ENCODE measurements around the gene SLC43A3. TPM values are rescaled to one million over a fixed set of nuclear protein-coding genes. Genes with fewer than 3 reads are reported as not detected.

The SLC43A3 gene
- total RNA-seq, 2 donors from 2014 or later: 23.1 to 30.0 TPM

GRCh38 chr11:57474803-57475115 lies 47.8 kb upstream of the SLC43A3 start:
- intact Hi-C loops (cut with DNase I): no loop called here
- H3K4me3 ChIP-seq: no peak overlapping the region
- H3K9me3 ChIP-seq: no peaks in the 10 kb centered on the region
- no peak overlapping the region for H3K27ac ChIP-seq
- H3K27me3 ChIP-seq: no peaks in the 10 kb centered on the region
- peaks cover 35% of the 10 kb centered on the region for H3K4me1 ChIP-seq
- TF ChIP-seq POLR2A (IDR thresholded peaks at IDR 0.05) (no peak), CTCF (IDR thresholded peaks at IDR 0.05) (no peak)
- H3K36me3 ChIP-seq (replicated peaks in 1 of 2; ENCODE audit: insufficient read depth in 1 of 2, low read depth in 2 of 2): no peaks in the 10 kb centered on the region
- WGBS, 2 donors: 51 to 83% methylated on average over 4 to 5 of the region's 5 CpGs
- DNase-seq (no peak), ATAC-seq (no peak)

- no peaks in the 10 kb centered on the region for H3K27me3 ChIP-seq
- H3K4me1 ChIP-seq: peaks cover 35% of the 10 kb centered on the region
- H3K4me3 ChIP-seq: no peak overlapping the region
- intact Hi-C loops (cut with DNase I): no loop called here
- TF ChIP-seq POLR2A (IDR thresholded peaks at IDR 0.05) (no peak), CTCF (IDR thresholded peaks at IDR 0.05) (no peak)
- no peaks in the 10 kb centered on the region for H3K9me3 ChIP-seq
- WGBS, 2 donors: 67 to 71% methylated on average over 9 of the region's 9 CpGs
- DNase-seq: peak in 1 of 4 donors; percentile 15
- ATAC-seq: no peak
- no peaks in the 10 kb centered on the region for H3K36me3 ChIP-seq (replicated peaks in 1 of 2; ENCODE audit: insufficient read depth in 1 of 2, low read depth in 2 of 2)
- no peak overlapping the region for H3K27ac ChIP-seq
These were observed 47.3 kb upstream of the SLC43A3 start for GRCh38 chr11:57474017-57474802.

GRCh38 chr11:57473285-57473841 lies 46.4 kb upstream of the SLC43A3 start:
- H3K36me3 ChIP-seq (replicated peaks in 1 of 2; ENCODE audit: insufficient read depth in 1 of 2, low read depth in 2 of 2): no peaks in the 10 kb centered on the region
- TF ChIP-seq CTCF (IDR thresholded peaks at IDR 0.05): no peak
- TF ChIP-seq POLR2A (IDR thresholded peaks at IDR 0.05): no peak
- ATAC-seq (no peak), DNase-seq (peak in 1 of 4 donors; percentile 6)
- WGBS, 2 donors: 52 to 70% methylated on average over 6 of the region's 6 CpGs
- H3K4me1 ChIP-seq: peaks cover 33% of the 10 kb centered on the region
- no peaks in the 10 kb centered on the region for H3K9me3 ChIP-seq
- intact Hi-C loops (cut with DNase I): no loop called here
- H3K27me3 ChIP-seq: no peaks in the 10 kb centered on the region
- H3K4me3 ChIP-seq: no peak overlapping the region
- no peak overlapping the region for H3K27ac ChIP-seq

- 55 to 66% methylated on average over 3 of the region's 3 CpGs for WGBS, 2 donors
- TF ChIP-seq POLR2A (IDR thresholded peaks at IDR 0.05) (no peak), CTCF (IDR thresholded peaks at IDR 0.05) (no peak)
- intact Hi-C loops (cut with DNase I): no loop called here
These were observed 44.6 kb upstream of the SLC43A3 start for GRCh38 chr11:57471496-57471895.

More at GRCh38 chr11:57471496-57471895, 44.6 kb upstream of the SLC43A3 start:
- Histone ChIP-seq H3K36me3 (replicated peaks in 1 of 2; ENCODE audit: insufficient read depth in 1 of 2, low read depth in 2 of 2) (no peaks in the 10 kb centered on the region), H3K27me3 (no peaks in the 10 kb centered on the region), H3K9me3 (no peaks in the 10 kb centered on the region), H3K27ac (no peak overlapping the region), H3K4me1 (peaks cover 14% of the 10 kb centered on the region), H3K4me3 (no peak overlapping the region)
- ATAC-seq: no peak
- DNase-seq: peak; percentile 64 to 85 (median 75)

Measured in body of pancreas (tissue), 4 donors.